ENCODE measurements around the gene APOL3.
"Not testable (repeated sequence)": the region's sequence is repeated elsewhere in the genome, so short reads cannot be mapped to it uniquely, and the experiment has no call there.

The APOL3 gene

GRCh38 chr22:36099561-36099960 is 61.0 kb downstream of the APOL3 start:
- DNase-seq = not testable (repeated sequence)

DNA sequence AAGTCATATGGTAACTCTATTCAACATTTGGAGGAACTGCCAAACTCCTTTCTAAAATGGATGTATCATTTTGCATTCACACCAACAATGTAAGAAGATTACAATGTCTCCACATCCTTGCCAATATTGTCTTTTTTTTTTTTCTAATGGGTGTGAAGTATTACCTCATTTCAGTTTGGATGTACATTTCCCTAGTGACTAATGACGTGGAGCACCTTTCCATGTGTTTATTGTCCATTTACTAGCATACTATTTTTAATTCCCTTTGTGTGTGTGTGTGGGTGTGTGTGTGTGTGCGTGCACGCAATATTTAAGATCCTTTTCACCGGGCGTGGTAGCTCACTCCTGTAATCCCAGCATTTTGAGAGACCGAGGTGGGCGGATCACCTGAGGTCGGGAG is 62.7 kb downstream of the APOL3 start:
- DNase-seq = no peak

GRCh38 chr22:36090772-36091171 is 69.8 kb downstream of the APOL3 start:
- DNase-seq = not testable (repeated sequence)

Measured in MV-4-11 (cell line).